ENCODE results near the gene WDR27.

The WDR27 gene

DNA sequence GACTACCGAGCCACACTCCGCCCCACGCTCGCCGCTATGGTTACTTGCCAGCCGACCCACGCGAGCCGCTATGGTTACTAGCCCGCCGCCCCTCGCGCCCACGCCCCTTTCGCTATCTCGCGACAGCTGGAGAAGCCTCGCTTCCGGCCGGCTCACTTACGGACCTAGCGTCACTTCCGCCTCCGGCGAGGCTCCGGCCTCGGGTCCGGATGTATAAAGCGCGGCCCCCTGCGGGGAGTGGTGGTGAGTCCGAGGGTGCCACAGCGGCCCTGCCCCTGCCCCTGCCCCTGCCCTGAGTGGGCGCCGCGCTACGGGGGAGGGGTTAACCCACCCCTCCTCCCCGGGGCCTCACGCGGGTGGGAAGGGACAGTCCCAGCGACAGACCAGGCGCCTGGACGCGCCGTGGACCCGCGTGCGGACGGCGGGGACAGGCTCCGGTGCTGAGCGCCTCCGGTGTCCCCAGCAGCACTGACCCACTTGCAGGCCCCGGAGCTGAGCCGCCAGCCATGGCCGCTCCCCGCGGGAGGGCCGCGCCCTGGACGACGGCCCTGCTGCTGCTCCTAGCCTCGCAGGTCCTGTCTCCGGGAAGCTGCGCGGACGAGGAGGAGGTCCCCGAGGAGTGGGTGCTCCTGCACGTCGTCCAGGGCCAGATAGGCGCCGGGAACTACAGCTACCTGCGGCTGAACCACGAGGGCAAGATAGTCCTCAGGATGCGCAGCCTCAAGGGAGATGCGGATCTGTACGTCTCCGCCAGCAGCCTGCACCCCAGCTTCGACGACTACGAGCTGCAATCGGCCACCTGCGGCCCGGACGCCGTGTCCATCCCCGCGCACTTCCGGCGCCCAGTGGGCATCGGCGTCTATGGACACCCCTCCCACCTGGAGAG, at the start of gene WDR27, which contains the start of gene C6orf120:
Gene WDR27 (minus strand): TSS at position 76 of the 886 bp plus-strand sequence. CDS start 13,024 bp downstream, outside the sequence.
Gene C6orf120 (plus strand): TSS at position 173 of the 886 bp plus-strand sequence. CDS start 334 bp downstream, at position 507.
- DNase-seq (ENCODE audit: low read depth in 2 of 2): peak; percentile 97

DNA sequence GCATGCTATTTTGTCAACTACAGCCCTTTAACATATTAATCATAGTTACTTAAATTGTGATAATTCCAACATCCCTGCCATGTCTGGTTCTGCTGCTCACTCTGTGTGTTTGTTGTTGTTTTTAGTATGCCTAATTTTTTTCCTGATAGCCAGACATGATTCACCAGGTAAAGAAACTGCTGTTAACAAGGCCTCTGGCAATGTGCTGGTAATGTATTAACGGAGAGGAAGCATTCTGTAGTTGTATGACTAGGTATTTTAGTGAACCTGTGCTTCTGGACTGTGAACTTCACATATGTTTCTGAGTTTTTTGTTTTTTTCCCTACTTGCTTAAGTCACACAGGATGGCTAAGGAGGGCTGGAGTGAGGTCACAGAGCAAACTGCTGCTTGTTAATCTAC, 44.7 kb upstream of the WDR27 start:
- no peak for DNase-seq (ENCODE audit: low read depth in 2 of 2)

DNA sequence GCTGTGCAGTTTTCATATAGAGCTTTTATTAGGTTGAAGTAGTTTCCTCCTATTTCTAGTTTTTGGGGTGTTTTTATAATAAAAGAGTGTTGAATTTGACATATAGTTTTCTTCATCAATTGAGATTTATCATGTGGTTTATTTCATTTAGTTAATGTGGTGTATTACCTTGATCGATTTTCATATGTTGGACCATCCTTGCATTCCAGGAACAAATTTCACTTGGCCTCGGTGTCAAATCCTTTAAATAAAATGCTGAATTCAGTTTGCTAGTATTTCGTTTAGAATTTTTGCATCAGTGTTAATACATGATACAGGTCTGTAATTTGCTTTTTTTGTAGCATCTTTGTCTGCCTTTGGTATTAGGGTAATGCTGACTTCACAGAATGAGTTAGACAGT, 43.6 kb upstream of the WDR27 start:
- no peak for DNase-seq (ENCODE audit: low read depth in 2 of 2)

- no peak for DNase-seq (ENCODE audit: low read depth in 2 of 2)
Observed at GRCh38 chr6:169741344-169741743, 39.5 kb upstream of the WDR27 start.

DNA sequence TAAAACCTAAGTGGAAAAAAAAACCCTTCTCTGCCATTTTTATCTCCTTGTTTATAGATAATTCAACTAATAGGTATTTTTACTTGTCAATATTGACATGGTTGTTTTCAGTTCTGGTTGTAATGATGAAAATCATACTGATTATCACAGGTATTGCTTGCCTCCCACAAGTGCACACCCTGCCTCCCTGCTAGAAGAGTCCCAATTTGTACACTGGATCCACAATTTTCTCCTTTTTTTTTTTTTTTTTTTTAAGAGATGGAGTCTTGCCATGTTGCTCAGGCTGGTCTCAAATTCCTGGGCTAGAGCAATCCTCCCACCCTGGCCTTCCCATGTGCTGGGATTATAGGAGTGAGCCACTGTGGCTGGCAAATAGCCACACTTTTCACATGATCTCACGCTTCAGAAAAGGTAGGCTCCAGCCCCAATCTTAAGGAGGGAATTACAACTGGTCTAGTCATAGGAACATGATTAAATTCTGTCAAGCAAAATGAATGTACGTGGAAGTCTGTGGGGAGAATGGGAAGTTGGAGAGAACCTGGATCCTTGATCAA, 37.2 kb upstream of the WDR27 start:
- no peak for DNase-seq (ENCODE audit: low read depth in 2 of 2)

GRCh38 chr6:169738204-169738975, 36.6 kb upstream of the WDR27 start:
- no peak for DNase-seq (ENCODE audit: low read depth in 2 of 2)

- no peak for DNase-seq (ENCODE audit: low read depth in 2 of 2)
Observed at GRCh38 chr6:169729961-169730360, 28.1 kb upstream of the WDR27 start.

DNA sequence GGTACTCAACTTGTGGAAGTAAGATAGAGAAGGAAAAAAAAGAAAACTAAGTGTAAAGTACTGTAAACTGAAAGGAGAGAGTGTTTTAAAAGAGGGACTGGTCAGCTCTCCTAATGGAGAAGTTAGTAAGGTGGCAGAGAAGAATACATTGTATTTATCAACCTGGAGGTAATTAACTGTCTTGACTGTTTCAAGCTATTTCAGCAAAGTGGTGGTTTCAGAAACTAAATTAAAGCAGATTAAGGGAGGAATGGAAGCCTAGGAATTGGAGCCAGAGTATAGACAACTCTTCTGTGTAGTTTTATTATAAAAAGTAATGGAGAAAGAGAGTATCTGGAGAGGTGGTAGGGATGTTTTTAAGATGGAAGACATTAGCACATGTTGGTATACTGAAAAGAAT, 25.1 kb upstream of the WDR27 start:
- DNase-seq (ENCODE audit: low read depth in 2 of 2): no peak

GRCh38 chr6:169726049-169726400, 24.2 kb upstream of the WDR27 start:
- DNase-seq (ENCODE audit: low read depth in 2 of 2): no peak

DNA sequence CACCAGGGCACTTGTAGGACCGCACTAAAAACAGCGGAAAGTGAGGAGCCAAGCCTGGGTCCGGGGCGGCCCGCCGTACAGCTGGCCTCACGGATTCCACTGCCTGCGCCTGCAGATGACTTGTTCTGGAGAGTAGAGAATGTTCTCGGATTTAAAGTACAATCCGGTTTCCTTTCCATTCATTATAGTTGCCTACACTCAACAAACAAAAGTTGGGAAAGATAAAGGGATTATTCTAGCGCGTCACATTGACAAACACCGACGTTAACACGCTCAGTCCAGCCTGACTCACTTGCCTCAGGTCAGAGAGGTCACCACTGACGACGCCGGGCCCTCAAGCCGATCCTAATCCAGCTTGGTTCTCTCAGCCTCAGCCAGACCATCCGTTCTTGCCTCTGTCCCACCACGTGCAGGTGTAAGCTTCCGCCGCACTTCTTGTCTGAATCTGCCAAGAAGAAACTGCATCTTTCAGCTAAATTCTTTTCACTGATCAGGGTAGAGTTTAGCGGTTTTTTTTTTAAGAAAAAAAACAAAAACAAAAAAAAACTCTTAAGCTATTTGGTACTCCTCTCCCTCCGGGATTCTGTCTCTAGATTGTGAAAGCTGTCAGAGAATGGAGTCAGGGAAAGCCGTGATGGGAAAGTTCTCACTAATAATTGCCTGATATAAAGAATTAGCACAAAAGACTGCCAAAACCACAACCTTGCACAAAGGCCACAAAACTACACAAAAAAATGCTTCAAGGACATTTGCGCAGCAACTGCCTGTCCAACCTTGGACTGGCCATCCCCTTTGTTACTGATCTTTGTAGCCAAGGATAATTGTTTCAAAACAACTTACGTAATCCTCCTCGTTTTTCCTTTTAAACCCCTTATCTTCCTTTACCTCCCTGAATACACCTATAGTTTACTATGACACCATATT, 23.6 kb upstream of the WDR27 start:
- peak in 1 of 2 experiments; percentile 2 for DNase-seq (ENCODE audit: low read depth in 2 of 2)

DNA sequence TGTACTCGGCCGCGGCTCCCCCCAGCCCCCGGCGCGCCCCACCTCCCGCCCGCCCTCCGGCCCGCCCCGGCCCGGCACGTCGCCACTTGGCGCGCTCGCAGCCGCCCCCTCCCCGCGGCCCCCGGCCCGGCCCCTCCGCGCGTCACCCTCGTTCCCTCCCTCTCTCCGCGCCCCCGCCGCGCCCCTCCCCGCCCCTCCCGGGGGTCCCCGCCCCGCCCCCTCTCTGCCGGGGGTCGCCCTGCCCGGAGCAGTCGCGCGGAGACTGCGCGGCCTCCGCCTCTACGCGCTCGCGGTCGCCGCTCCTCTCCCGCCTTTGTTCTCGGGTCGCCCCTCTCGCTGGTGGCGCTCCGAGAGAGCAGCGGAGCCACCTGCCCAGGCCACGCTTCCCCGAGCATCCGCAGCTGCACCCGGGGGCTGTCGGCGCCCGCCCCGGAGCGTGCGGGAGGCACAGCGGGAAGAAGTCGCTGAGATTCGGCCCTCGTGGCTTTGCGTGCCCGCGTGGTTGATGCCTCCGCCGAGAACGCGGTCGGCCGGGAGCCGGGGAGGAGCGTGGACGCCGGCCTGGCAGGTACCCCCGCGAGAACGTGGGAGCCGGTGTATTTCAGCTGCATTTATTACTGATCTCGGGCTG, 22.8 kb upstream of the WDR27 start, which contains the start of gene PHF10:
Gene PHF10 (minus strand): TSS at position 7 of the 631 bp plus-strand sequence. CDS start 569 bp downstream, outside the sequence.
- peak; percentile 57 to 64 for DNase-seq (ENCODE audit: low read depth in 2 of 2)

DNA sequence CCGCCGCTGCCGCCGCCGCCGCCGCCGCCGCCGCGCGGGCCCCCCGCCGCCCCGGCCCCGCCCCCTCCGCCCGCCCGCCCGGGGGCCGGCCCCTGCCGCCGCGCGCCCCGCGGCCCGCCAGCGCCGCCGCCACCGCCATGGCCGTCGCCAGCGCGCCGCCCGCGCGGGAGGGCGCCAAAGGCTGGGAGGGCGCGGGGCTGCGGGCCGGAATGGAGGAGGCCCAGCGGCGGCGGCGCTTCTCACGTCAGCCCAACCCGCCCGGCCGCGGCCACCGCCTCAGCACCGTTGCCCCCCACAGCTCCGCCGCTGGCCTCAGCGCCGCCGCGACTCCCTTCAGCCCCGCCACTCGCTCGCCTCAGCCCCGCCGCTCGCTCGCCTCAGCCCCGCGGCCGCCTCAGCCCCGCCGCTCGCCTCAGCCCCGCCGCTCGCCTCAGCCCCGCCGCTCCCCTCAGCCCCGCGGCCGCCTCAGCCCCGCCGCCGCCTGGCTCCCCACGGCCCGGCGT, 22.2 kb upstream of the WDR27 start:
- no peak for DNase-seq (ENCODE audit: low read depth in 2 of 2)

DNA sequence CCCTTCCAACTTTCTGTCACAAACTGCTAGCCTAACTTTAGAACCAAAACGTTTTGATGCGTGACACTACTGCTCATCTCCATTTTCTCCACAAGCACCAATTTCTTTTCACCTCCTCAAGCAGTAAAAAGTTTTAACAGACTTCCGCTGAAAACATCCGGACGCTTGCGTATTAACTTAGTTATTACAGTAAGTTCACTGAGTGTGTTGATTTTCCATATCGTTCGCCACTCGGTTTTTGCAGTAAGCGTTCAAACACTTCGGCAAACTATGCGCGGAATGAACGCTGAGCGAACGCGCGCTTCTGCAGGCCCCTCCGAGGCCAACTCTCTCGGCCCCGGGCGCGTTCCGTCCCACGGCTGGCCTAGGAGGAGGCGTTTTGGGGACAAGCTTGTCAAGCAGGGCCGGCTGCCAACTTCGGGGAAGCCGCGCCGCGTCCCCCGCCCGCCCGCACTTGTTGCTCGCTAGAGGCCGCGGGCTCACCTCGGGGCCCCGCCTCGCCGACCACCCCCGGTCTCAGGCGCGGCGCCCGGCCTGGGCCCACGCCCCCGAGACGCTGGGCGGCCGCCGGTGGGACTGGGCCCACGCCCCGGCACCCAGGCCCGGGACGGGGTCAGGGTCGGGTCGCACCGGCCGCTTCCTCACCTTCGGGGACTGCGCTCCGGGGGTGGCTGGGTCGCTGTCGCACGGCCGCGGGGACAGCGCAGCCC, 21.5 kb upstream of the WDR27 start:
- peak; percentile 39 to 43 for DNase-seq (ENCODE audit: low read depth in 2 of 2)

DNA sequence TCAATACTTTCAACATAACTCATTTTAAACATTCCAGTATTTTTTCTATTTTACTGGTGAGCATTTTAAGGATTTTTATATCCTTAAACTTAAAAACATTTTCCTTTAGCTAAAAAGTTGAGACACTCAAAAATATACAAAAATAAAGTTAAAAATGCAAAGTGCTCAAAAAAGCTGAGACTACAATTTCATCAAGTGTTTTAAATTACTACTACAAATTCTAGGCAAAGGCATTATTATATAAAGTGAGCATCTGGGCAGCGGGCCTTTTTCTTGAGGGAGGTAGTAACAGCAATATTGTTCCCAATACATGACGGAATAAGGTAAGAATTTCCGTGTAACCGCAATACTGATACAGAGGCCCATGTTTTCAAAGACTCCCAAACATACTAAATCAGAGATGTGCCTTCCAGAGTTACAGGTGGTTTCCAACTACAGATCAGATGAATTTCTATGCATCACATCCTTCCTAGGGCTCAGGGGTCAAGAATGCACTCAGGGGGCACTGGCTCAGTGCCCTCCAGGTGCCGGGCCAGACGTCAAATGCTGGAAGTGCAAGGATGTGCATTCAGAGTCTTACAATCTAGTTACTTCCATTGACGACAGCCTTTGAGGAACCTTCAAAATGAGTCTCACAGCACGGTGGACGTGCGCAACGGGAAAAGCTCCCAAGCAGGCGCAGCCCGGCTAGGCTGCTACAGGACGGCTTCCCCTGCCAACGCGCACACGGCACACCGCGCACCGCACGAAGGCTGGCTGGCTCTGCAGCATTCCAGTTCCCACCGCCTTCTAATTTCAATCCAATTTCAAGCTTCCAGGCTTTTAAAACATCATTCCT, 20.8 kb upstream of the WDR27 start:
- peak in 1 of 2 experiments; percentile 5 for DNase-seq (ENCODE audit: low read depth in 2 of 2)

DNA sequence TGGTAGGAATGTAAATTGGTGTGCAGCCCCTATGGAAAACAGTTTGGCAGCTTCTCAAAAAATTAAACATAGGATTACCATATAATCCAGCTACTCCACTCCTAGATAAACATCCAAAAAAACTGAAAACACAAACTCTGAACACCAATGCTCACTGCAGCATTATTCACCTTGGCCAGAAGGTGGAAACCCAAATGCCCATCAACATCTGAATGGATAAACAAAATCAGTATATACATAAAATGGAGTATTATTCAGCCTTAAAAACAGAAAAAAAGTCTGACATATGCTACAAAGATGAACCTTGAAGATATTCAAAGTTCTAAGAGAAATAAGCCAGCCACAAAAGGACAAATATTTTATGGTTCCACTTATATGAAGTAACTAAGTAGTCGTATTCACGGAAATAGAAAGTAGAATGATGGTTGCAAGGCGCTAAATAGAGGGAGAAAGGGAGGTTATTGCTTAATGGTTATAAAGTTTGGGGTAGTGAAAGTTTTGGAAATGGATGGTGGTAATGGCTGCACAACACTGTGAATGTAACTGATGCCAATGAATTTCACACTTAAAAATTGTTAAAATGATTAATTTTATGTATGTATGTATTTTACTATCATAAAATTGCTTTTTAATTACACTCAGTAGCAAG, 18.5 kb upstream of the WDR27 start:
- no peak for DNase-seq (ENCODE audit: low read depth in 2 of 2)

- no peak for DNase-seq (ENCODE audit: low read depth in 2 of 2)
Observed at GRCh38 chr6:169719117-169719516, 17.3 kb upstream of the WDR27 start.

DNA sequence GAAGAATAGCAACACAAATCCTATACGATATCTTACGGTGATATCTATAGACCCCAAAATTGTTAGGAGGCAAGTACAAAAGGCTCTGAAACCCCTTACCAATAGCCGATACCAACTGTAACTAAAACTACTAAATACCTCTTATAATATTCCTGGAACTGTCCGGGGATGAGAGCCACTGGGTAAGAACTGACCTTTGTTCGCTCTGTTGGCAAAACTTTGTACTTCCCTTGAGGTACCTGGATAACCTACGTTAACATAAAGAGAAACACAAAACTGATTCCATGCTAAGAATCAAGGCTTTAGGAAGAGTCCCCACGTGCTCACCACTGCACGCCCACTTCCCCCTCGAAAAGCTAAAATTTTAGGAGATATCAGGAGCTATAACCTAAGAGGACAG, 12.8 kb upstream of the WDR27 start:
- DNase-seq (ENCODE audit: low read depth in 2 of 2): no peak

DNA sequence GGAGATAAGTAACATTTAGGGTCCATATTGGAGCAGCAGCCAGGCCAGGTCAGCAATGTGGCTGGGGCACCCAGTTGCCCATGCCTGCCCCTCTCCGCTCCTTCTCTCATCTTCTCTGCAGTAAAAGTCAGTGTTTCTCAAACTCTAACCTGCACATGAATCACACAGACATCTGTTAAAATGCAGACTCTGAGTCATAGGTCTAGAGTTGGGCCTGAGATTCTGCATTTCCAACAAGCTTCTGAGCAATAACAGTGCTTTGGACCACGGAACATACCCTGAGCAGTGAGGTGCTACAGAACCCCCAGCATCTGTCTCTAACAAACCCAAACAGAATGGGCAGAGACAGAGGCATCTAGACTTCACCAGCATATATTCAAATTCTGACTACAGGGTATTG, 12.3 kb upstream of the WDR27 start:
- no peak for DNase-seq (ENCODE audit: low read depth in 2 of 2)

Measured in stimulated activated CD4-positive, alpha-beta T cell treated with anti-CD3 and anti-CD28 coated beads, Interleukin-12 subunit alpha, Interleukin-12 subunit beta, amount 100 ng/mL, for 24 hours (primary cell).